Aorta (tissue), 5 donors: ENCODE data around the gene PPP1R12B. TPM values are rescaled to one million over a fixed set of nuclear protein-coding genes. Genes with fewer than 3 reads are reported as not detected.
A peak's percentile ranks its signal among the peaks of the same experiment; 100 is the strongest.

Experiments
- ATAC-seq: fragments of 200-7000 bp; cut with Tn5 transposase; one replicate; pipeline ENCODE4 v1.9.1; 2022; ENCODE audit warnings: moderate library complexity; ENCODE audit not compliant: low FRiP score
- DNase-seq, 2 donors: peaks; one replicate each; pipeline ENCODE4 v3.0.0-alpha.2; 2020
- H3K27ac ChIP-seq, 2 donors: one replicate each; pipeline ENCODE4 v1.5.1; 2013; ENCODE audit warnings: low read length in 2 of 2, mild to moderate bottlenecking in 2 of 2, moderate library complexity in 2 of 2, control low read depth in 1 of 2, inconsistent platforms in 1 of 2, low read depth in 1 of 2
- H3K27me3 ChIP-seq, 2 donors: one replicate each; pipeline ENCODE4 v1.6.1; 2013; ENCODE audit warnings: control low read depth in 1 of 2, low read length in 1 of 2, mild to moderate bottlenecking in 1 of 2, moderate library complexity in 1 of 2; ENCODE audit not compliant: insufficient read depth in 2 of 2, control insufficient read depth in 1 of 2
- H3K36me3 ChIP-seq, 2 donors: one replicate each; pipeline ENCODE4 v1.6.1; 2013; ENCODE audit warnings: control low read depth in 1 of 2, low read length in 1 of 2, mild to moderate bottlenecking in 1 of 2; ENCODE audit not compliant: insufficient read depth in 2 of 2, control insufficient read depth in 1 of 2
- H3K4me1 ChIP-seq, 2 donors: one replicate each; pipeline ENCODE4 v1.6.1; 2013; ENCODE audit warnings: low read length in 2 of 2, control low read depth in 1 of 2, mild to moderate bottlenecking in 1 of 2, moderate library complexity in 1 of 2; ENCODE audit not compliant: insufficient read depth in 2 of 2, control insufficient read depth in 1 of 2
- H3K4me3 ChIP-seq, 2 donors: one replicate each; pipeline ENCODE4 v1.5.1; 2013; ENCODE audit warnings: low read length in 2 of 2, control low read depth in 1 of 2, mild to moderate bottlenecking in 1 of 2
- H3K9me3 ChIP-seq: one replicate; pipeline ENCODE4 v1.6.1; 2013; ENCODE audit warnings: mild to moderate bottlenecking, low read length; ENCODE audit not compliant: control insufficient read depth
- WGBS, 2 donors: extraction: QIAGEN DNeasy Blood & Tissue Kit; methylation state at CpG; one replicate each; pipeline ENCODE4 v1.1.7; 2013; 5-methylcytosine and 5-hydroxymethylcytosine counted together
- intact Hi-C, 2 donors: fragments of 100-400 bp; cut with DNase I; formaldehyde crosslinking; loops; one replicate each; pipeline versions ENCODE4 v1.14.2 to v1.15.0; 2022
- polyA plus RNA-seq, 2 donors: library from polyadenylated mRNA; stranded (reverse); fragments of 200-250 nt; gene quantifications; one replicate each; pipeline ENCODE4 v1.2.3, GENCODE V29; 2013
- total RNA-seq, 2 donors: library from RNA; stranded (reverse); fragmentation: NEBNext Ultra II Directional; extraction: Animal tissue kit (Norgen Biotek cat#: 25700); gene quantifications; one replicate each; pipeline ENCODE4 v1.2.1, GENCODE V29; 2021
- donor health status: healthy with polysubstance abuse.
- donor health status: Bipolar disorder and iron deficiency.
- donor health status: DM: no; HTN: no; CAD: no.
- donor health status: DM: no; HTN: no; CAD: no.
- donor health status: DM: yes; HTN: yes; CAD: no.

Gene PPP1R12B
- total and polyA plus RNA-seq, 4 donors: 102 to 1,102 (median 396) TPM

DNA sequence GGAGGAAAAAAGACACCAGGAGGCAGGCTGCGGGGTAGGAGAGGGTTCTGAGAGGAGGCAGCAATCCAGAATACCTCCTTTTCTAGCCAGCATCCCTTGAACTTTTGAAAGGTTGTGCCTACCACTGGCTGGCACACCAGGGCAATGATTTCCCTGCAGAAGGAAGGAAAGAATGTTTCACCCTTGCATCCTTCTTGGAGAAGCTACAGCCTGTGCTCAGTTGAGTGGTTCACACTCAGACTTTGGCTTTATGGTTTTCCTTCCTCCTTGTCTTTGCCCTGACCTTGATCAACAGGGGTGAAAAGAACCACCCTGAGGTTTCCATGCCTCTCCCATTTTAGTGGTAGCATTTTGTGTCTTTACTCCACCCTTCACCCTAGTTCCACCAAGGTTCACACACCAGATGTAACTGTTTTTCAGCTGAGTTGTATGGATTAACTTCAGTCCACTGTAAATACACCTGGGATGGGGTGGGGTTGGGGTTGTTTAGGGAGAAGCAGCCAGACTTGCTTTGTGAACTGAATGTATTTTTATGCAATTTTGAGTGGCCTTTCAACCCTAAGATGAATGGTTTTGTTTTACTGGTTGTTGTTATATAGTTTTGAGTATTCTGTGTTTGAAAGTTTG is 239.5 kb downstream of the PPP1R12B start:
- peaks cover 7 to 10% of the 10 kb centered on the region in 2 donors for H3K4me1 ChIP-seq
- peak overlapping the region in 1 of 2 donors; percentile 65 for H3K27ac ChIP-seq
- no peak for ATAC-seq
- no peak overlapping the region for H3K4me3 ChIP-seq
- peaks cover 2 to 5% of the 10 kb centered on the region in 2 donors for H3K36me3 ChIP-seq
- intact Hi-C loops: loop anchor here (5.0 kb wide), 2 partner anchors 46 to 81 kb away; no protein-coding TSS in a partner anchor
- WGBS, 2 donors: 2 to 91% methylated on average over 1 of the region's 1 CpG
- H3K27me3 ChIP-seq: no peaks in the 10 kb centered on the region
- no peak for DNase-seq
- H3K9me3 ChIP-seq: no peaks in the 10 kb centered on the region

GRCh38 chr1:202588503-202589189 is 240.1 kb downstream of the PPP1R12B start:
- peaks cover 7 to 8% of the 10 kb centered on the region in 2 donors for H3K4me1 ChIP-seq
- H3K27ac ChIP-seq: peak overlapping the region; percentile 19 to 96
- DNase-seq (no peak), ATAC-seq (peak; percentile 54)
- 61 to 65% methylated on average over 4 of the region's 4 CpGs for WGBS, 2 donors
- intact Hi-C loops: loop anchor here (5.0 kb wide), 2 partner anchors 46 to 81 kb away; no protein-coding TSS in a partner anchor
- H3K4me3 ChIP-seq: no peak overlapping the region
- no peaks in the 10 kb centered on the region for H3K9me3 ChIP-seq
- no peaks in the 10 kb centered on the region for H3K27me3 ChIP-seq
- H3K36me3 ChIP-seq: peaks cover 0 to 3% of the 10 kb centered on the region in 2 donors

- Histone ChIP-seq H3K36me3 (peaks cover 0 to 5% of the 10 kb centered on the region in 2 donors), H3K9me3 (no peaks in the 10 kb centered on the region), H3K27ac (peak overlapping the region; percentile 72 to 91), H3K4me3 (no peak overlapping the region), H3K27me3 (no peaks in the 10 kb centered on the region), H3K4me1 (peaks cover 7% of the 10 kb centered on the region in 2 donors)
- intact Hi-C loops: loop anchor here (5.0 kb wide), 2 partner anchors 47 to 82 kb away; no protein-coding TSS in a partner anchor
- DNase-seq: peak; percentile 94 to 95
- WGBS, 2 donors: 15 to 20% methylated on average over 8 of the region's 8 CpGs
- peak; percentile 89 for ATAC-seq
Observed at GRCh38 chr1:202589190-202589930, 240.9 kb downstream of the PPP1R12B start.

GRCh38 chr1:202590126-202590525 is 241.6 kb downstream of the PPP1R12B start:
- Histone ChIP-seq H3K9me3 (no peaks in the 10 kb centered on the region), H3K27me3 (no peaks in the 10 kb centered on the region), H3K27ac (peak overlapping the region; percentile 2 to 91), H3K36me3 (peaks cover 0 to 5% of the 10 kb centered on the region in 2 donors), H3K4me1 (peaks cover 7% of the 10 kb centered on the region in 2 donors), H3K4me3 (no peak overlapping the region)
- ATAC-seq: no peak
- WGBS, 2 donors: 60 to 65% methylated on average over 4 of the region's 4 CpGs
- DNase-seq: no peak
- intact Hi-C loops: no loop called here

GRCh38 chr1:202590975-202591411 is 242.5 kb downstream of the PPP1R12B start:
- ATAC-seq: no peak
- WGBS, 2 donors: 62 to 69% methylated on average over 5 of the region's 5 CpGs
- no peaks in the 10 kb centered on the region for H3K9me3 ChIP-seq
- DNase-seq: no peak
- peak overlapping the region in 1 of 2 donors; percentile 91 for H3K27ac ChIP-seq
- no peak overlapping the region for H3K4me3 ChIP-seq
- intact Hi-C loops: no loop called here
- peaks cover 3 to 4% of the 10 kb centered on the region in 2 donors for H3K4me1 ChIP-seq
- H3K36me3 ChIP-seq: peaks cover 0 to 5% of the 10 kb centered on the region in 2 donors
- H3K27me3 ChIP-seq: no peaks in the 10 kb centered on the region

- WGBS, 2 donors: 86 to 90% methylated on average over 7 of the region's 7 CpGs
- Histone ChIP-seq H3K9me3 (no peaks in the 10 kb centered on the region), H3K4me3 (no peak overlapping the region), H3K27me3 (no peaks in the 10 kb centered on the region), H3K36me3 (peaks cover 0 to 7% of the 10 kb centered on the region in 2 donors), H3K27ac (peak overlapping the region in 1 of 2 donors; percentile 25), H3K4me1 (peaks cover 2% of the 10 kb centered on the region in 2 donors)
- intact Hi-C loops: no loop called here
- ATAC-seq (no peak), DNase-seq (no peak)
Observed at GRCh38 chr1:202591515-202591914, 243.0 kb downstream of the PPP1R12B start.

- peaks cover 0 to 2% of the 10 kb centered on the region in 2 donors for H3K4me1 ChIP-seq
- WGBS, 2 donors: 71 to 75% methylated on average over 7 of the region's 7 CpGs
- no peaks in the 10 kb centered on the region for H3K27me3 ChIP-seq
- H3K36me3 ChIP-seq: peaks cover 0 to 7% of the 10 kb centered on the region in 2 donors
- intact Hi-C loops: no loop called here
- no peaks in the 10 kb centered on the region for H3K9me3 ChIP-seq
- peak overlapping the region in 1 of 2 donors; percentile 25 for H3K27ac ChIP-seq
- H3K4me3 ChIP-seq: no peak overlapping the region
- ATAC-seq: no peak
- no peak for DNase-seq
Observed at GRCh38 chr1:202592146-202592545, 243.6 kb downstream of the PPP1R12B start.

DNA sequence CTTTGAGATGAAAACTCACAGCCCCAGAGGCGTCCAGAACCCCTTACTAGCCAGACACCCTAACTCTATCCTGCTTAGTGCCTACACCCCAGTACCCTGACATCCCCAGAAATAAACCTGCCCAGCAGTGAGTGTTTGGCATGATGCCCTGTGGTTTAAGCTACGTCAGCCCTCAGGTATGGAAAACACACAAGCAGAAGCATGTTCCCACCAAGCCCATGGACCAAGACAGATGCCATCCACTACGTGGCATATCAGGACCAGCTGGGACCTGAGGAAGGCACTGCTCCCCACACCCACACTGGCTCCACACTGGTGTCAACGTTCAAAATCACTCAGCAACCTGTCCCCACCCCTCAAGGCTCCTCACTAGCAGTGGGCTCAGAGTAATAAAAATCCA is 245.3 kb downstream of the PPP1R12B start:
- intact Hi-C loops: no loop called here
- Histone ChIP-seq H3K4me3 (no peak overlapping the region), H3K27ac (peak overlapping the region in 1 of 2 donors; percentile 78), H3K4me1 (no peaks in the 10 kb centered on the region), H3K27me3 (no peaks in the 10 kb centered on the region), H3K36me3 (peaks cover 0 to 7% of the 10 kb centered on the region in 2 donors), H3K9me3 (no peaks in the 10 kb centered on the region)
- DNase-seq (no peak), ATAC-seq (no peak)
- WGBS, 2 donors: 31 to 32% methylated on average over 4 of the region's 4 CpGs
